ENCODE results near the gene SMPD3.

The SMPD3 gene

GRCh38 chr16:68319185-68319908 lies 129.0 kb downstream of the SMPD3 start:
- peak; percentile 67 for DNase-seq

- no peak for DNase-seq
Measured at GRCh38 chr16:68313116-68313515, 135.2 kb downstream of the SMPD3 start.

GRCh38 chr16:68310774-68311511 lies 137.4 kb downstream of the SMPD3 start, which contains the start of the genes PRMT7 and SLC7A6OS:
Gene PRMT7 (plus strand): TSS chr16:68311019. CDS start chr16:68315980, 4,961 bp downstream.
Gene SLC7A6OS (minus strand): TSS chr16:68310946. CDS start chr16:68310926, 20 bp downstream.
- peak; percentile 94 for DNase-seq

- no peak for DNase-seq
Measured at GRCh38 chr16:68310437-68310773, 137.9 kb downstream of the SMPD3 start.

- DNase-seq, result no peak
Measured at GRCh38 chr16:68309799-68310198, 138.5 kb downstream of the SMPD3 start.

Data from activated CD8-positive, alpha-beta memory T cell treated with anti-CD3 and anti-CD28 coated beads for 24 hours (primary cell).